GM18951 (cell line): ENCODE measurements around the gene PPP1R3F.

Source experiments
- POLR2A ChIP-seq: IDR thresholded peaks from 4 replicates; pipeline ENCODE4 v1.6.1; 2011; ENCODE audit warnings: mild to moderate bottlenecking; ENCODE audit not compliant: insufficient read length, insufficient read depth; ENCODE audit errors: extremely low read depth
- in situ Hi-C: fragments of 300-500 bp; cut with MboI; formaldehyde crosslinking; loops from one replicate; pipeline ENCODE4 v1.12.0; 2022; ENCODE audit warnings: low sequenced_read_pairs, mixed read lengths, inconsistent platforms; ENCODE audit not compliant: unreplicated experiment

The PPP1R3F gene

DNA sequence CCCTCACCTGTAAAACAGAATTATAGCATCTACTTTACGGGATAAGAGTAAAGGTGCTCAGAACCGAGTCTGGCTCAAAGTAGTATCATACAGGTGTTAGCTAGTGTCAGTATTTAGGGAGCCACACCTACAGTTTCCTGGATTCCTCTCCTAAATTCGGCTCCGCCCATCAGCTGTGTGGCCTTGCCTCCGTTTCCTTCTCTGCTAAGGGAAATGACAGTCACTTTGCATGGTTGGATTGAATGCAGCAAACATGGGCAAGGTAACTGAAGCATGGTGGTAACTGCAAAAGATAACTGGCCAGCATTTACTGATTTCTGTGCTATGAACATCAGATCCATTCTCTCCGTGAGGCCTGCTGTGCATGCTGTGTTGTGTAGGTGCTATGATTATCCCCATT is 2.8 kb downstream of the PPP1R3F start:
- TF ChIP-seq POLR2A, result no peak
- in situ Hi-C loops, result no loop called here

DNA sequence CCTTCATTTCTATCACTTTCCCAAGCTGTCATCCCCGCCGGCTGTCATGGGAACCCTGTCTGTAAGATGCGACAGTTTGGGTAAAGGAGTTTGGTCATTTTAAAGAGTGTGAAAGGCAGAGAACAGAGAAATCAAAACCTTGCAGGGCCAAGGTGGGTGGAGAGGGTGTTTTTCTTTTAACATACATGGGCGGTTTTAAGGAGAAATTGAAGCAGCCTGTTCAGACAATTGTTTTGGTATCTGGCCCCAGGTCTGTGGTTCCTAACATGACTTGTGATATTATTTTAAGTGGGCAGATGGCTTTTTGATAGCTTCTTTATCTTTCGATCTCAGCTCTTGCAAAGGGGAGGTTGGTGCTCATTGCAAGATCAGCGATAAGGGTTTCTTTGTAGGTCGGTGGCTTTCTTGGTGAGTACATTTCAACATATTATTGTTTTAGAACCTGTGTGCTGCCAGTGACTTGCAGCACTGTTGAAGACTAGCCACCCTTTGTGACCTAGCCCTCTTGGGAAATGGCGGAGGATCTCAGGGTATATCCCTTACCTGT is 3.7 kb downstream of the PPP1R3F start:
- in situ Hi-C loops, result no loop called here
- no peak for TF ChIP-seq POLR2A

DNA sequence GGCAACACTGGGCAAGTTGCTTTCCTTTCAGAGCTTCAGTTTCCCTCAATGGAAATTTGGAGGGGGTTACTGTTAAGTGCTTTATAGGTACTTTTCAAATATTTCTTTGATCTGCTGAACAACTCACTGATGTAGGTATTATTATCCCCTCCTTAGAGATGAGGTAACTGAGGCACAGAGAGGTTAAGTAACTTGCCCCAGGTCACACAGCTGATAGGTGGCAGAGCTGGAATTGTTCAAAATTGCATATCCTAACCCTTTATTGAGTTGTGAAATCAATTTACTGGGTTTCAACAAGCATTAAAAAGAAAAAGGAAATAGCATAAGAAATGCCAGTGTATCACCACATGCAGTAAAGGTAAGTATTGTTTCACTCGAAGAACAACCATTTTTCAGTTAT is 6.6 kb downstream of the PPP1R3F start:
- TF ChIP-seq POLR2A, result no peak
- in situ Hi-C loops, result no loop called here

DNA sequence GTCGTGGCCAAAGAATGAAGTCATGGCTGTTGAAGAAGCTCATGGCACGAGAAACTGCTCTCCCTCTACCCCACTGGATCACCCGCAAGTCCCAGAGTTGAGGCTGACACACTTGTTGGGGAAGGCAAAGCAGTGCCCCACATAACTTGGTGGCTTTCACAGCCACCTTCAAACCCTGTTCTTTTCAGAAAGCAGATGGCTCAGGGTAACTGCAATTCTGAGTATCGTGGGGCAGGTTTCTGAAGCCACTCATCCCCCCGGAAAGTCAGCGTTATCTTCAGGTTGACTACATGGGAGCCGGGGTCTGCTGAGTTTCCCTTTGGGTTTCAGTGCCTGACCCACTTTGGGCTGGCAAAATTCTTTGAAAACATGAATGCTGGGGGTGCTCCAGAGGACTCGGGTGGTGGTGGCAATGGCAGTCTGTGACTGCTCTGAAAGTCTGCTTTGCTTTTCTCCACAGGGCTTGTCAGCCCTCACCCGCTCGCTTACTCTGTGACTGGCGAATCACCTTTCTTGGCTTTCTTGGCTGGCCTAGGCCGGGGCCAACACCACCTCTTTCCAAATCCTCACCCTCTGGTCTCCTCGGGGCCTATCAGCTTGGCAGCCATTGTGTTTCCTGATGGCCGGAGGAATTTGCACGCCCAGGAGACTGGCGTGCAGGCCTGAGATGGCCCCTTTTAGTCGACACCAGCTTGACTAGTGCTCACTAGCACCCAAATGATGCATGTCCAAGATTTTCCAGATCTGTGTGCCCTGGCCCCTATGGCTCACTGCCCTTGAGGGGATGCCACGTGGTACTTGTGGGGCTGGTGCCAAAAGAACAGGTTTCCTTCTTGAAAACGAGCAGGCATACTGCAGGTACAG is 7.3 kb downstream of the PPP1R3F start:
- in situ Hi-C loops, result no loop called here
- TF ChIP-seq POLR2A, result no peak

- in situ Hi-C loops, result no loop called here
- TF ChIP-seq POLR2A, result no peak
Observed at GRCh38 chrX:49277535-49277830, 7.9 kb downstream of the PPP1R3F start.

DNA sequence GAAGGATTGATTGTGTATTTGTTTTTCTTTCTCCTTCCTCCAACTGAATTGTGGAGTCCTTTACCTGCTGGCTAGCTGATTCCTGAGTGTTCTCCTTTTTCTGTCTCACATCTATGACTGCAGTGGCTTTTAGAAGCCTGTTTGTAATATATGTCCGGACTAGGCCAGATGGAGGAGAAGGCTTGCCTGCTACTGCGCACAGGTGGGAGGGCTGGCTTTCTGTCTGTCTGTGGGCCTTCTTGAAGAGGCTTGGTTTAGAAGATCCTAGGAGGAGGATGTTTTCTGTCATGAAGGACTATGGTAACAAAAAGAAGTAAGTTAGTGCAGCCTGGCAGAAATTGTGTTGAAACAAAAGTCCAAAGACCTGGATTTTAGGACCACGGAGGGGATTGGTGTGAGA is 8.5 kb downstream of the PPP1R3F start:
- no peak for TF ChIP-seq POLR2A
- in situ Hi-C loops, result no loop called here

GRCh38 chrX:49282647-49283011 is 13.0 kb downstream of the PPP1R3F start:
- in situ Hi-C loops, result no loop called here

GRCh38 chrX:49284212-49284611 is 14.6 kb downstream of the PPP1R3F start:
- in situ Hi-C loops, result no loop called here
- no peak for TF ChIP-seq POLR2A

More at GRCh38 chrX:49282647-49283011, 13.0 kb downstream of the PPP1R3F start:
- TF ChIP-seq POLR2A, result no peak

- TF ChIP-seq POLR2A, result no peak
- in situ Hi-C loops, result no loop called here
Observed at GRCh38 chrX:49286136-49286535, 16.5 kb downstream of the PPP1R3F start.

DNA sequence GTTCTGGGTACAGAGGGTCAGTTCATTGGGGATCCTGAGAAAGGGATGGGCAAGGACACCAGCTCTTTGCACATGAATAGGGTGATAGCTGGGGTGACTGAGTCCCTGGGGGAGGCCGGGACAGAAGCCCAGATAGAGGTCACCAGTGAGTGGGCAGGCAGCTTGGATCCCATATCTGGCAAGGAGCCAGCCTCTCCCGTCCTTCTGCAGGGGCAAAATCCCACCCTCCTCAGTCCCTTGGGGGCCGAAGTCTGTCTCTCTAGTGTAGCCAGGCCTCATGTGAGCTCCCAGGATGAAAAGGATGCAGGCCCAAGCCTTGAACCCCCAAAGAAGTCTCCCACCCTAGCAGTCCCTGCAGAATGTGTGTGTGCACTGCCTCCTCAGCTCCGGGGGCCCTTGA is 17.0 kb downstream of the PPP1R3F start:
- in situ Hi-C loops, result no loop called here
- TF ChIP-seq POLR2A, result no peak

- in situ Hi-C loops, result no loop called here
- TF ChIP-seq POLR2A, result no peak
Observed at GRCh38 chrX:49287665-49288064, 18.1 kb downstream of the PPP1R3F start.

GRCh38 chrX:49290215-49290614 is 20.6 kb downstream of the PPP1R3F start:
- in situ Hi-C loops, result no loop called here
- no peak for TF ChIP-seq POLR2A

- in situ Hi-C loops, result no loop called here
- TF ChIP-seq POLR2A, result no peak
Observed at GRCh38 chrX:49291615-49292337, 22.2 kb downstream of the PPP1R3F start.
